Midbrain (tissue), 1 donor: ENCODE results near the gene MCM5.
"Not testable (repeated sequence)": the region's sequence is repeated elsewhere in the genome, so short reads cannot be mapped to it uniquely, and the experiment has no call there.

Experiments
- DNase-seq: peaks from one replicate; lab custom pipeline; 2025; lab: John Stamatoyannopoulos, UW

The MCM5 gene

GRCh38 chr22:35452351-35452781 lies 52.4 kb downstream of the MCM5 start:
- no peak for DNase-seq

GRCh38 chr22:35452810-35453743 lies 53.1 kb downstream of the MCM5 start:
- no peak for DNase-seq

DNA sequence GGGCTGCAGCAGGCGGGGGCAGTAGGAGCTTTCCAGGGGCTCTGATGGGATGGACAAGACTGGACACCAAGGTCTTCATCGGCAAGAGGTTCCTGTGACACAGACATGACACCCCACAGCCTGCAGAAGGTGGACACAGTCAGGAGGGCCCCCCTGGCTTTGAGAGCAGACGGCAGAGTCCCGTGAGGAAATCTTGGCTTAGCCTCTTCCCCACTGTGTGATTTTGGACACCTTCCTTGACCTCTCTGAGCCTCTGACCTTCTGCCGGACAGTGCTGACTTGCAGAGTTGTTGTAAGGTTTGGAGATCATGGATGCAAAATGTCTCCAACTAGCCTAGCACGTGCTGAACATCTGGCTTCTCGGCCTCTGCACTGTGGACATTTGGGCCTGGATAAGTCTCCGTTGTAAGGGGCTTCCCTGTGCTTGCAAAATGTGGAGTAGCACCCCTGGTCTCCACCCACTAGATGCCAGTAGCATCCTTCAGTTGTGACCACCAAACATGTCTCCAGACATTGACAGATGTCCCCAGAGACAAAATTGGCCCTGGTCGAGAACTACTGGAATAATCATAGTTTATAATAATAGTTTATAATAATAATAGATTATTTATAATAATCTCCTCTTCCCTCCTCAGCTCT lies 54.6 kb downstream of the MCM5 start:
- peak; percentile 19 for DNase-seq

DNA sequence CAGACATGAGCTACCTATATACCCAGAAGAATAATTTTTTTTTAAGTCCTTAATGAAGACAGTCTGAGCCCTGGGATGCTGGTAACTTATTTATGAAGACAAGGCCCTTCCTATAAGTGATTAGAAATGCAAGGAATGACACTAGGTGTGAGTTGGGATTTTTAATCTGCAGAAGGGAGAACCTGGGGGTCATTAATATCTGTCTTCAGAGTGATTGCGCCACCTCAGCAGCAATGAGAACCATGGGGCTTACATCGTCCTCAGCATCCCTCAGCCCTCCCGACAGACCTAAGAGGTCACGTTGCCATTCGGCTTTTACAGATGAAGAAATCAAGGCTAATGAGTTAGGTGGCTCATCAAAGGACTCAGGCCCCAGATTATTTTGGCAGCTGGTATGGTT lies 55.6 kb downstream of the MCM5 start:
- no peak for DNase-seq

DNA sequence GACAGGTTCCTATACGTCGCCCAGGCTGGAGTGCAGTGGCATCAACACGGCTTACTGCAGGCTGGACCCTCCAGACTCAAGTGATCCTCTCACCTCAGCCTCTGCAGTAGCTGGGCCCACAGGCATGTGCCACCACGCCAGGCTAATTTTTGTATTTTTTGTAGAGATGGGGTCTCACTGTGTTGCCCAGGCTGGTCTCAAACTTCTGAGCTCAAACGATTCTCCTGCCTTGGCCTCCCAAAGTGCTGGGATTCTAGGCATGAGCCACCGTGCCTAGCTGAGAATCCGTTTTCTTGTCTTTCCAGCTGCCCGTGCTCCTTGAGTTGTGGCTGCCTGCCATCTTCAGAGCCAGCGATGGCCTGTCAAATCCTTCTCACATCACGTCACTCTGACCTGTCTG lies 56.8 kb downstream of the MCM5 start:
- no peak for DNase-seq

DNA sequence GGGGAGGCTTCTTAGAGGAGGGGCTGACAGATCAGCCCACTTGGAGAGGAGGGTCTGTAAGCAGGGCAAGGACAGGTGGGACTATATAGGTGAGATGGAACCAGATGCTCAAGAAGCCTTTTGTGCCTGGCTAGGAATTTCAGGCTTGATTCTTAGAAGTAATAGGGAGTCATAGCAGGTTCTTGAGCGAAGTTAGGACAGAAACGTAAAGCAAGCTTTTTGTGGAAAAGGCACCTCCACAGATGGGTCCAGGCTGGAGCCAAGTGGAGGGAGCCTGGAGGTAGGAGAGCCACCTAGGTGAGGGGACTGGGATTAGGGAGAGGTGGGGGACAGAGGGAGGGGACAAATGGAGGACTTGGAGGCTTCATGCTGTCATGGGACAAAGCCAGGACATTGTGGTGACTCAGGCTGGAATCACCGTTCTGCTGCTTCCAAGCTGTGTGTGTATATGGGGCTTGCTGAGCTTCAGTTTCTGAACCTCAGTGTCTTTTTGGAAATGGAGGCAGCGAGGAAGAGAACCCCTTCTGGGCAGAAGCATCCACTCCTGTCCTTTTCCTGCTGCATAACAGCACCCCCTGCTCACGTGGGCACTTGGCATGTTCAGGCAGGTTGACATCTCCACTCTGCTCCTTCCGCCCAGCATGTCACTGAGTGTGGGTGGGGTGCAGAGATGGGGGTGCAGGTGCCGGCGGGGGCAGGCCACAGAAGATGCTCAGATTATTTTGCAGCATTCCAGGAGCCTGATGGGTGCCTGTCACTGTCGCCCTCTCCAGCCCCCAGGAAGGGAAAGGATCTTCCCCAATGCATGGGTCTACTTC lies 58.0 kb downstream of the MCM5 start:
- no peak for DNase-seq

DNA sequence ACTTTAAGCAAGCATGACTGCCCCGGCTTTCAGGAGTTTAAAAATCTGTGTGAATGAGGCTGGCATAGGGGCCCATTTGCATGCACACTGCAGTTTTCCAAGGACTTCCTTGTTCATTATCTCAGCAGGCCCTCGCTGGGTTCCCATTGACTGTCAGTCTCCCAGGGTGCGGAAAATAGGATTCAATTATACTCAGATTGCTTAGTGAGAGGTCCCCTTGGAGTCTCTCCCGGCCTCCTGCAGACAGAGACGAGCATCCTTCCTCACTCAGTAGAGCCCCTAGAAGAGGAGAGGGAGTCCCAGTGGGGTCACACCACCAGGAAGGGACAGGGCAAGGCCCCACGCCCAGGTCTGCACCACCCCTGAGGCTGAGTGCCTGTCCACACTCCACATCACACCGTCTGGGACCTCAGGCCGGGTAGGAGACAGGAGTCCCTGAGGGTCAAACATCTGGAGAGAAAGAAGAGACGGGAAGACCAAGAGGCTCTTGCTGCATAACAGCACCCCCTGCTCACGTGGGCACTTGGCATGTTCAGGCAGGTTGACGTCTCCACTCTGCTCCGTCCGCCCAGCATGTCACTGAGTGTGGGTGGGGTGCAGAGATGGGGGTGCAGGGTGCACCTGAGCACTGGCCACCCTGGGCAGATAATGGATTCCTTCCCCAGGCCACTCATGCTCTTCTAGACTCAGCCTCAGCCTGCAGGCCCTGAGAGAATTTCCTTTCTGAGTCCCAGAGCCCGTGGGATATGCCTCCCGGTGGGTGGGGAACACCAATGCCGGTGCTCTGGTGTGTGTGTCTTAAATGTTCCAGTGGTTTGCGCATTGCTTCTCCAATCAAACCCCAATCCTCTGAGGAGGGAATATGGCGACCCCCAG lies 58.8 kb downstream of the MCM5 start:
- no peak for DNase-seq

DNA sequence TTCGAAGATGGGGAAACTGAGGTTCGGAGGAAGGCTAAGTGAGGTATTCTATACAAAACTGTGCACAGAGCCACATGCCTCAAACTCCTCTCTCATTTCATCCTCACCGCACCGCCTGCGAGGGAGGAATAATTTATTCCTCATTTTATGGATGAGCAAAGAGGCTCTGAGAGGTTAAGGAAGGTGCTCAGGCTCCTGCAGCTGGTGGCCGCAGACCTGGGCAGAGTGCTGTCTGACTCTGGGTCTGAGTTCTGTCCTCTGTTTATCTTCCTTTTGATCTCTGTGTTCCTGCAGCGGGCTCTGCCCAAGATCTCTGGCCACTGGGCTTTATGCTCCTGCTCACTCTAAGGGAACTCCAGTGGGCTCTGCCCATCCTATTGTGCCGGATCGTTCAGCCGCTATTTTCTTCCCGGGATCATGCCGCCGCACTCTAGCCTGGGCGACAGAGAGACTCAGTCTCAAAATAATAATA lies 59.5 kb downstream of the MCM5 start:
- no peak for DNase-seq

GRCh38 chr22:35459976-35460375 lies 60.0 kb downstream of the MCM5 start:
- not testable (repeated sequence) for DNase-seq

DNA sequence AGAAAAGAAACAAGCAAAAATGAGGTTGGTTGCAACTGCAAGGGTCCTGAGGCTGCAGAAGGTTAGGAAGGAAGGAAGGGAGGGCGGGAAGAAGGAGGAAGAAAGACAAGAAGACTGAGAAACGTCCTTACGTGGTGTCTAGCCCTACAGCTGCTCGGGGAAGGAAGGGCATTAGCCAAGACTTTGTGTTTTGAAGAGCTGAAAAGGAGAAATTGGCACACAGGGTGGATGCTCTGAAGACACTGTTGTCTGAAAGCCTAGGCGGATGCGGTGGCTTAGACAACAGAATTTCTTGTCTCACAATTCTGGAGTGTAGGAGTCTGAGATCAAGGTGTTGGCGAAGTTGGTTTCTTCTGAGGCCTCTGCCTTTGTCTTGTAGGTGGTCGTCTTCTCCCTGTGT lies 60.7 kb downstream of the MCM5 start:
- DNase-seq, result no peak

DNA sequence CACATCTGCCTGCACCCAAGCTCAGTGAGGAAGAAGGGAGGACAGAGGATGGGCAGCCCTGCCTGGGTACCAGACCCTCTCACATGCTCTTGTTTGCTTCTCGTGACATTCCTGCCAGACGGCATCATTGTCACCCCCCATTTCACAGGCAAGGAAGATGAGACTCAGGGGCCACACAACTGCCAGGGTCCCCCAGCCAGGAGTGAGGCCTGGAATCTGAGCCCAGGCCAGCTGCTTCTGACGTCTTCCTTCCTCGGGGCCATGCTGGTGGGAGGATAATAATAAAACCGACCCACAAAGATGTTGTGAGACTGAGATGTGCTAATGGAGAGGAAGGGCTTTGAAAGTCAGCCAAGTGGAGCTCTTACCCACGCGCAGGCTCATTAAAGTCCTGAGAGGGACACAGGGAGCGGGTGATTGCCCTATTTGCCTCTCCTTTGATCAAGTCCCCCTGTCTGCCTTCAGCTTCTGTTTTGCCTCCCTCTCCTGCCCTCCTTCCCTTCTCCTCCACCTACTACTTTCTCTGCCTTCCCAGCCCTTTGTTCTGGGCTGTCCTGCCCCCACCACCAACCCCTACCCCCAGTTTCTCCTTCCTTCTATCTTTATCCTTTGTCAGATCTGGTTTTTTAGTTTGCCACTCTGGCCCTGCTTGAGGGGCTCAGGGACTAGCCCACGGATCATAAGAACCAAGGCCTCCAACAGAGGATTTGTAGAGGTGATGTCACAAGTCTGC lies 62.7 kb downstream of the MCM5 start:
- no peak for DNase-seq

GRCh38 chr22:35463231-35463933 lies 63.4 kb downstream of the MCM5 start:
- DNase-seq, result no peak

- DNase-seq, result no peak
Measured at GRCh38 chr22:35464399-35464798, 64.5 kb downstream of the MCM5 start.

DNA sequence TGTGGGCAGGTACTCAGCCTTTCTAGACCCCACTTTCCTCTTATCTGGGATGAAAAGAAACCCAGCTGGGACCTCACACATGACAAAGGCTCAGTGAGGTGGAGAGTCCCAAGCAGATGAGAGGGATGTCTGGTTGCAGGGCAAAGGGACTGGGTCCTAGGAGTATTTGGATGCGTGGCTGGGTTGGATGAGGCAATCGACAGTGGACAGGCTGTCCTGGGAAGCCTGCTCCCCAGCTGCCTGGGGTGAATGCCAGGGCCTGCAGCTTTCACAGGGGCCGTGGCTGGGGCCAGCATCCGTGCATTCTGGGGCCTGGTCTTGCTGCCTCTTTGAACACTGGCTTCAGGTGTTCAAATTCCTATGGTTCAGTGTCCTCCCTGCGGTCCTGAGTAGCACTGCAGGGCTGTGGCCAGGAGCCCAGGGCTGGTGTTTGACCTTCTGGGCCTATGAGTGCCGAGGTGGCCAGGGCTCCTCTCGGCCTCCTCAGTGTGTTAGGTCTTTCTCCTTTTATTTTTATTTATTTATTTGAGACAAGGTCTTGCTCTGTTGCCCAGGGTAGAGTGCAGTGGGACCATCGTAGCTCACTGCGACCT lies 65.3 kb downstream of the MCM5 start:
- no peak for DNase-seq

DNA sequence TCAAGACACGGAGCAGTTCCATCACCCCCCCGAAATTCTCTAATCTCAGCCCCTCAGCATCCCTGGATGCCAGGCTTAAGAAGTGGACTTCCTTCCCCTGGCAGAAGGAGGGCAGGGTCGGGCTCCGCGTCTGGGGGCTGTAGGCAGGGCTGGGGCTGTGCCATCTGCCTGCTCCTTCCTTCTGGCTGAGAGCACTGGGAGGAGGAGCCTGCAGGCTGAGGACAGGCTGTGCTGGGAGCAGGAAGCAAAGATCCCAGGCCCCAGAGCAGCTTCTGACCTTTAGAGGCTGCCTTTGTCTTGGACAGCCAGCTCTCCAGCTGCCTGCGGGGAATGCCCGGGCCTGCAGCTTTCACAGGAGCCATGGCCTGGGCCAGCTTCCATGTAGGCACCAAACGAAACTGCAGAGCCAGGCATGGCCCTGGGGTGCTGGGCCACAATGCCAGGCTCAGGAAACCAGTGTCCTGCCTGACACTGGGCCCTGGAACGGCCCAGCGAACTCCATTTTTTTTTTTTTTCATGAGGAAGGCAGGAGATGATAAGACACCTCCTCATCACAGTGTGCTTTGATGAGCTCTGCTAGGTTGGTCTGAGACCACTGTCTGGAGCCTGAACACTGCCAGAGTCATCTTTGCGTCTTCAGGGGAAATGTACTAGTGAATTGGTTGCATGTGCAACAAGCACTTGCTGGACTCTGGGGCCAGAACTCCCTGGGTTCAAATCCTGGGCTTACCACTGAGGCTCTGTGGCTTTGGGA lies 67.9 kb downstream of the MCM5 start:
- peak; percentile 74 for DNase-seq

GRCh38 chr22:35470903-35471321 lies 71.0 kb downstream of the MCM5 start:
- no peak for DNase-seq

DNA sequence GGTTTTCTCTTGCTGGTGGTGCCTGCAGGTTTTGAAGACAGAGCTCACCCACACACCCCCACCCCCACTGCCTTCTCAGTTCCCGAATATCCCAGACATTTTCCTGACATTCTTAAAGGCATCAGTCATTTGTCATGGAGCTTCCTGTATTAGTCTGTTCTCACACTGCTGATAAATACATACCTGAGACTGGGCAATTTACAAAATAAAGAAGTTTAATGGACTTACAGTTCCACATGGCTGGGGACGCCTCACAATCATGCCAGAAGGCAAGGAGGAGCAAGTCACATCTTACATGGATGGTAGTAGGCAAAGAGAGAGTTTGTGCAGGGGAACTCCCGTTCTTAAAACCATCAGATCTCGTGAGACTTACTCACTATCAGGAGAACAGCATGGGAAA lies 71.6 kb downstream of the MCM5 start:
- DNase-seq, result not testable (repeated sequence)

GRCh38 chr22:35472488-35472887 lies 72.5 kb downstream of the MCM5 start:
- DNase-seq, result no peak

- DNase-seq, result no peak
Measured at GRCh38 chr22:35473971-35474370, 74.0 kb downstream of the MCM5 start.
